IPS-18c (cell line): ENCODE data around the gene ERO1B.

Experiments used
- H3K4me3 ChIP-seq: 2 replicates; pipeline ENCODE4 v1.7.0; 2013; ENCODE audit warnings: low read depth, mild to moderate bottlenecking, low read length, moderate library complexity; ENCODE audit not compliant: insufficient read depth
- H3K9me3 ChIP-seq: one replicate; pipeline ENCODE4 v1.6.1; 2013; ENCODE audit warnings: mild to moderate bottlenecking, low read length, moderate library complexity; ENCODE audit not compliant: control insufficient read depth, insufficient read depth

ERO1B gene

GRCh38 chr1:236303675-236304074 lies 21.9 kb upstream of the ERO1B start:
- H3K4me3 ChIP-seq: no peak overlapping the region
- H3K9me3 ChIP-seq: no peaks in the 10 kb centered on the region

- no peak overlapping the region for H3K4me3 ChIP-seq
- H3K9me3 ChIP-seq: no peaks in the 10 kb centered on the region
Observed at GRCh38 chr1:236302941-236303340, 21.2 kb upstream of the ERO1B start.

- Histone ChIP-seq H3K4me3 (no peak overlapping the region), H3K9me3 (no peaks in the 10 kb centered on the region)
Observed at GRCh38 chr1:236301958-236302335, 20.2 kb upstream of the ERO1B start.

GRCh38 chr1:236301080-236301957 lies 19.6 kb upstream of the ERO1B start:
- H3K9me3 ChIP-seq: no peaks in the 10 kb centered on the region
- H3K4me3 ChIP-seq: no peak overlapping the region

GRCh38 chr1:236297161-236297560 lies 15.4 kb upstream of the ERO1B start:
- no peak overlapping the region for H3K4me3 ChIP-seq
- H3K9me3 ChIP-seq: no peaks in the 10 kb centered on the region

- no peaks in the 10 kb centered on the region for H3K9me3 ChIP-seq
- no peak overlapping the region for H3K4me3 ChIP-seq
Observed at GRCh38 chr1:236292425-236292824, 10.7 kb upstream of the ERO1B start.

- no peak overlapping the region for H3K4me3 ChIP-seq
- peaks cover 3% of the 10 kb centered on the region for H3K9me3 ChIP-seq
Observed at GRCh38 chr1:236289492-236290131, 7.9 kb upstream of the ERO1B start.

- no peak overlapping the region for H3K4me3 ChIP-seq
- peaks cover 3% of the 10 kb centered on the region for H3K9me3 ChIP-seq
Observed at GRCh38 chr1:236288620-236288976, 6.8 kb upstream of the ERO1B start.

GRCh38 chr1:236287757-236288619 lies 6.2 kb upstream of the ERO1B start:
- H3K4me3 ChIP-seq: no peak overlapping the region
- peaks cover 3% of the 10 kb centered on the region for H3K9me3 ChIP-seq

- Histone ChIP-seq H3K4me3 (no peak overlapping the region), H3K9me3 (peaks cover 3% of the 10 kb centered on the region)
Observed at GRCh38 chr1:236287356-236287755, 5.6 kb upstream of the ERO1B start.

- no peak overlapping the region for H3K4me3 ChIP-seq
- peaks cover 3% of the 10 kb centered on the region for H3K9me3 ChIP-seq
Observed at GRCh38 chr1:236284291-236284721, 2.5 kb upstream of the ERO1B start.

- Histone ChIP-seq H3K9me3 (peaks cover 3% of the 10 kb centered on the region), H3K4me3 (peak overlapping the region; percentile 84; the same call in 1 of the 2 replicates)
Observed at GRCh38 chr1:236282719-236283118, 961 bp upstream of the ERO1B start.

GRCh38 chr1:236282425-236282716 lies 613 bp upstream of the ERO1B start:
- peaks cover 3% of the 10 kb centered on the region for H3K9me3 ChIP-seq
- peak overlapping the region; percentile 84 for H3K4me3 ChIP-seq

- H3K4me3 ChIP-seq: peak overlapping the region; percentile 84
Observed at GRCh38 chr1:236281198-236281653, 532 bp downstream of the ERO1B start.

GRCh38 chr1:236280438-236281197 lies 1.1 kb downstream of the ERO1B start:
- H3K4me3 ChIP-seq: peak overlapping the region; percentile 84

More at GRCh38 chr1:236281198-236281653, 532 bp downstream of the ERO1B start:
- H3K9me3 ChIP-seq: peaks cover 3% of the 10 kb centered on the region

GRCh38 chr1:236275586-236275985 lies 6.2 kb downstream of the ERO1B start:
- Histone ChIP-seq H3K4me3 (no peak overlapping the region), H3K9me3 (no peaks in the 10 kb centered on the region)

More at GRCh38 chr1:236280438-236281197, 1.1 kb downstream of the ERO1B start:
- peaks cover 3% of the 10 kb centered on the region for H3K9me3 ChIP-seq

GRCh38 chr1:236275061-236275460 lies 6.7 kb downstream of the ERO1B start:
- Histone ChIP-seq H3K4me3 (no peak overlapping the region), H3K9me3 (no peaks in the 10 kb centered on the region)
